H1 (cell line): ENCODE results near the gene ANKUB1.

Experiments
- EGR1 ChIP-seq: IDR thresholded peaks from 2 replicates; pipeline ENCODE4 v1.6.1; 2011; ENCODE audit warnings: low read depth, low read length, borderline replicate concordance
- GABPA ChIP-seq: IDR thresholded peaks from 2 replicates; pipeline ENCODE4 v1.6.1; 2011; ENCODE audit warnings: mild to moderate bottlenecking, low read length, moderate library complexity, borderline replicate concordance; ENCODE audit not compliant: insufficient read depth
- HDAC2 ChIP-seq, 2 experiments: fragments of 300-600 bp in 1 of 2; sonication (generic) in 1 of 2; IDR thresholded peaks; 2 replicates each; pipeline ENCODE4 v1.6.1; 2011 to 2012; ENCODE audit warnings: low read depth in 2 of 2, low read length in 2 of 2, mild to moderate bottlenecking in 2 of 2, moderate library complexity in 2 of 2, borderline replicate concordance in 1 of 2, inconsistent platforms in 1 of 2
- KDM1A ChIP-seq: fragments of 200-600, 300-600 bp; sonication (generic); IDR thresholded peaks from 2 replicates; pipeline ENCODE4 v1.7.1; 2016; ENCODE audit warnings: mild to moderate bottlenecking, low read length, borderline replicate concordance
- PHF8 ChIP-seq: fragments of 200-600 bp; sonication (generic); conservative IDR thresholded peaks from 2 replicates; pipeline ENCODE4 v1.7.1; 2012; ENCODE audit warnings: low read depth, mild to moderate bottlenecking, inconsistent platforms, low read length, moderate library complexity
- RBBP5 ChIP-seq: IDR thresholded peaks from 2 replicates; pipeline ENCODE4 v1.7.1; 2012; ENCODE audit warnings: low read depth, mild to moderate bottlenecking, inconsistent platforms, low read length, moderate library complexity, borderline replicate concordance
- SP1 ChIP-seq: IDR thresholded peaks from 2 replicates; pipeline ENCODE4 v1.6.1; 2011; ENCODE audit warnings: low read depth, low read length
- SP2 ChIP-seq: IDR thresholded peaks from 2 replicates; pipeline ENCODE4 v1.6.1; 2012; ENCODE audit warnings: mild to moderate bottlenecking, low read length, inconsistent platforms
- TAF7 ChIP-seq: optimal IDR thresholded peaks from 2 replicates; pipeline ENCODE3; 2011; ENCODE audit warnings: low read depth, mild to moderate bottlenecking, inconsistent platforms, low read length, moderate library complexity, borderline replicate concordance
- YY1 ChIP-seq: IDR thresholded peaks from 2 replicates; pipeline ENCODE4 v1.6.1; 2011; ENCODE audit warnings: low read depth, mild to moderate bottlenecking, low read length
- ZNF274 ChIP-seq: IDR thresholded peaks from 2 replicates; pipeline ENCODE4 v1.7.0; 2012; ENCODE audit warnings: low read length, borderline replicate concordance; ENCODE audit errors: extremely low read depth
- TF ChIP-seq, protein P1 (sequence below), 3 experiments: IDR thresholded peaks; 1 replicate in 2 of 3; 2 replicates in 1 of 3; pipeline versions ENCODE4 v1.5.1 to v1.6.1; 2011; ENCODE audit warnings: low read length in 3 of 3, mild to moderate bottlenecking in 3 of 3, inconsistent platforms in 2 of 3, low read depth in 1 of 3, moderate library complexity in 1 of 3; ENCODE audit not compliant: insufficient read depth in 1 of 3; ENCODE audit errors: control extremely low read depth in 1 of 3

DNA sequence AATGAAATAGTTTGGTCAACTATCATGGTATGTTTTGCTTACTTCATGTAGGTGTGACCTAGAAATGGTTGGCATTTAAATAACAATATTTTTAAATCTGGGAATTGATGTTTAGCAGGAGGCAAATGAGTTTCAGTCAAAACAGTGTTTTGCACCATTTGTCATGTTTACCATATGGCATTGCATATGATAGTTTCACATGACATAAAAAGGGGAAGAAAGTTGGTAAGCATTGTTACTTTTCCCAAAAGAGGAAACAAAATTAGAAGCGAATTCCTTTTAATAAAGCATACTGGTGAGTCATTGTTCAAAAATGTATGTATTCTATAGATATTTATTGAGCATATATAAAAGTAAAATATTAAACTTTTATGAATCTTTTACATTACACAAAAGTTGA, 23.0 kb upstream of the ANKUB1 start:
- TF ChIP-seq TAF7: no peak
- no peak for TF ChIP-seq SP1
- no peak for TF ChIP-seq GABPA
- TF ChIP-seq, protein P1, sequence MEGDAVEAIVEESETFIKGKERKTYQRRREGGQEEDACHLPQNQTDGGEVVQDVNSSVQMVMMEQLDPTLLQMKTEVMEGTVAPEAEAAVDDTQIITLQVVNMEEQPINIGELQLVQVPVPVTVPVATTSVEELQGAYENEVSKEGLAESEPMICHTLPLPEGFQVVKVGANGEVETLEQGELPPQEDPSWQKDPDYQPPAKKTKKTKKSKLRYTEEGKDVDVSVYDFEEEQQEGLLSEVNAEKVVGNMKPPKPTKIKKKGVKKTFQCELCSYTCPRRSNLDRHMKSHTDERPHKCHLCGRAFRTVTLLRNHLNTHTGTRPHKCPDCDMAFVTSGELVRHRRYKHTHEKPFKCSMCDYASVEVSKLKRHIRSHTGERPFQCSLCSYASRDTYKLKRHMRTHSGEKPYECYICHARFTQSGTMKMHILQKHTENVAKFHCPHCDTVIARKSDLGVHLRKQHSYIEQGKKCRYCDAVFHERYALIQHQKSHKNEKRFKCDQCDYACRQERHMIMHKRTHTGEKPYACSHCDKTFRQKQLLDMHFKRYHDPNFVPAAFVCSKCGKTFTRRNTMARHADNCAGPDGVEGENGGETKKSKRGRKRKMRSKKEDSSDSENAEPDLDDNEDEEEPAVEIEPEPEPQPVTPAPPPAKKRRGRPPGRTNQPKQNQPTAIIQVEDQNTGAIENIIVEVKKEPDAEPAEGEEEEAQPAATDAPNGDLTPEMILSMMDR (IDR thresholded peaks at IDR 0.05; ENCODE audit: control extremely low read depth in 1 of 3, insufficient read depth in 1 of 3, low read depth in 1 of 3, low read length in 3 of 3): no peak
- TF ChIP-seq YY1: no peak
- TF ChIP-seq PHF8: no peak
- TF ChIP-seq EGR1: no peak
- TF ChIP-seq HDAC2 (IDR thresholded peaks at IDR 0.05; ENCODE audit: borderline replicate concordance in 1 of 2, low read depth in 2 of 2, low read length in 2 of 2): no peak
- TF ChIP-seq KDM1A: no peak
- TF ChIP-seq ZNF274: no peak
- no peak for TF ChIP-seq RBBP5
- no peak for TF ChIP-seq SP2
